Measurements from ENCODE around the gene PZP. TPM values are rescaled to one million over a fixed set of nuclear protein-coding genes. Genes with fewer than 3 reads are reported as not detected.
"Not testable (repeated sequence)": the region's sequence is repeated elsewhere in the genome, so short reads cannot be mapped to it uniquely, and the experiment has no call there.

Gene PZP
- 0.80 TPM for total RNA-seq

DNA sequence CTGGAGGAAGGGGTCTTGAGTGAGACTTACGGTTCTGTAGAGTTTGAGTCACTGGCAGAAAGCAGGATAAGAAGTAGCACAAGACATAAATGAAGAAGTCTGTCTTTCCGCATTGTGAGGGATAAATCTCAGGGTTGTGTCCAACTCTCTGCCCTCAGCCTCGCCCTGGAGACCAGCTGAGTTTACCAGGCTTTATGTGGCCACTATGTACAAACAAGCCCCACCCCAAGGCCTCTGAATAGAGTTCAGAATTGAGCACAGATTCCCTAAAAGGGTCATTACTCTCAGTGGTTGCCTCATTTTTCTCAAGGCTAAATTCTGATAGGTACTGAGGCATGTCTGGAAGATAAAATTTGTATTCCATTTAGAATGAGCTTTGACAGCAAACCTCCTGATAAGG lies at the start of gene PZP:
PZP (minus strand) TSS at position 167 of the 400 bp plus-strand sequence; CDS start at position 113, 54 bp downstream.
- intact Hi-C loops (cut with DNase I): no loop called here
- no peak for DNase-seq (ENCODE audit: low spot score)
- ATAC-seq: no peak

DNA sequence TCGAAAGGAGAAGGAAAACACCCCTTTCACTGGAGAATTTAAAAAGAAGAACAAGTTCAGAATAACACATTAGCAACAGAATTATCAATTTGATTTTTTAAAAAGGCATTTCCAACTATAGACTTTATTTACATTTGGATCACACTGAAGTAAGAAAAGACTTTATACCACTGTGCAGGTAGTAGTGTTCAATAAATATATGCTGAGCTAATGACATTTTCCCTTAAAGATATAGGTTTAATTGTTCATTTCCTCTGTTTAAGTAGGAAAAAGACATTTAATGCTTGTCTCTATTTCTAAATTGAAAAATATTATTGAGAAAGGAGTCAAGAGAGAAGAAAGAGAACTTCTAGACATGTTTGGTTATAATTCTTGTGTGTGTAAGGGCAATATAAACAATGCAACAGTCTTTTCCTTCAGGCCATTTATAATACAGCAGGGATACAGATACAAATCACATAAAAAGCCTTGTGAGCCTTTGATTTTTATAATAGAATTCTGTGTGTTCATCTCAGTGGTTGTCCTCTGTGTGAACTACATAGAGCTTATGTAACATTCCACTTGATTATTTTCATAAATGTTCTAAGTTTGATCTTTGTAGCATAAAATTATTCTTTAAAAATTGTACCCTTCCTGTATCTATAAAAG lies 48.7 kb upstream of the PZP start:
- intact Hi-C loops (cut with DNase I): no loop called here
- ATAC-seq: no peak

DNA sequence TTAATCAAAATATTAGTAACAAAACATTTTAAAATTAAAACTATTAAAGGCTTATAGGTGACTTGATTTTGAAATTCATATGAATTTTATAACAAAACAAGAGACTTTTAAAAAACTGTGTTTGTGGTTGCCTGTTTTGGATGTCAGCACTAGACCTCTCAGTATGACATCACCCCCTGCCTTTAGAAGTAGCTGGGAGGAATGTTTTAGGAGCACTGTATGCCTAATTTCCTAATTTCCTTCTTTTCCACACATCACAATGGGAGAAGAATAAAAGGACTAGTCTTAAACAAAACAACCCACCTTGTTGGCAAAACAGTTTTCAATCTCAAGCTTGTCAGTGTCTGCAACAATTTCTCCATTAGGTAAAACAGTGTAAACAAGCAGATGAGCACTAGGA lies 48.1 kb upstream of the PZP start:
- intact Hi-C loops (cut with DNase I): no loop called here
- ATAC-seq: no peak
- no peak for DNase-seq (ENCODE audit: low spot score)

More for the DNA sequence above, 48.7 kb upstream of the PZP start:
- DNase-seq (ENCODE audit: low spot score): no peak

DNA sequence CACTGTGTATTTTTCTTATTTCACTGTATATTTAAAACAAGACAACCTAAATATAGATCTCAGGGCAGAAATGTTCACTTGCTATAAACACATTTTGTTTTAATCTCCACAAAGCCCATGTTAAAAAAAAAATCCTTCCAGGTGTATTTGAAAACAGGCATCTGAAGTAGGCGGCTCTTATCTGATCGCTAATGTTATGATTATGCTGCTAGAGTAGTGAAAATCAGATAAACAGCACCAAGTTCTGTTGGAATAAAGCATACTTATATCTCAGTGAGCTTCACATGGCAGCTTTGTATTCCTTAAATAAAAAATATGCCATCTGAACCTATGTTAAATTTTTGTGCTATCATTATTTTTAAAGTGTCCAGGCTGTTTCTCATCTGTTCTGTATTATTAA lies 47.6 kb upstream of the PZP start:
- intact Hi-C loops (cut with DNase I): no loop called here
- DNase-seq (ENCODE audit: low spot score) (no peak), ATAC-seq (no peak)

DNA sequence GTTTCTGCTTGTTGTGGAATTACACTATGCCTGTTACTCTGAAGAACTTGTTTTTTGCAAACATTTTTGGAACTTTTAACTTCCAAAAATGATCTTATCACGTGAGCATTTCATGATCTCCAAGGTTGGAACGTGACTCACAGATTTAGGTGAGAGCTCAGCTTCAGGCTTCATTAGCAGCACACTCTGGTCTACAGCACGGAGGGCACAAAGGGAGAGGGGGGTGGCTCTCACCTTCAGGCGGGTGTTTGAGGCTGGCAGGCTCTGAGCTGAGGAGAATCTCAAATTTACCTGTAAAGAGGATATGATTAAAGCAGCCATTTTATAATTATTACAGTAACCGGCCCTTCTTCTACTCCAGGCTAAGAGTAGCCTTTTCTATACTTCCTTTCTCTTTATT lies 45.3 kb upstream of the PZP start:
- DNase-seq (ENCODE audit: low spot score): no peak
- ATAC-seq: no peak
- intact Hi-C loops (cut with DNase I): no loop called here

DNA sequence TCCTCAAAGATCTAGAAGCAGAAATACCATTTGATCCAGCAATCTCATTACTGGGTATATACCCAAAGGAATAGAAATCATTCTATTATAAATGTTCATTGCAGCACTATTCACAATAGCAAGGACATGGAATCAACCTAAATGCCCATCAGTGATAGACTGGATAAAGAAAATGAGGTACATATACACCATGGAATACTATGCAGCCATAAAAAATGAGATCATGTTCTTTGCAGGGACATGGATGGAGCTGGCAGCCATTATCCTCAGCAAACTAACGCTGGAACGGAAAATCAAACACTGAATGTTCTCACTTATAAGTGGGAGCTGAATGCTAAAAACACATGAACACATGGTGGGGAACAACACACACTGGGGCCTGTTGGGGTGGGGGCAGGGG lies 44.6 kb upstream of the PZP start:
- intact Hi-C loops (cut with DNase I); DNase-seq (ENCODE audit: low spot score): not testable (repeated sequence)

DNA sequence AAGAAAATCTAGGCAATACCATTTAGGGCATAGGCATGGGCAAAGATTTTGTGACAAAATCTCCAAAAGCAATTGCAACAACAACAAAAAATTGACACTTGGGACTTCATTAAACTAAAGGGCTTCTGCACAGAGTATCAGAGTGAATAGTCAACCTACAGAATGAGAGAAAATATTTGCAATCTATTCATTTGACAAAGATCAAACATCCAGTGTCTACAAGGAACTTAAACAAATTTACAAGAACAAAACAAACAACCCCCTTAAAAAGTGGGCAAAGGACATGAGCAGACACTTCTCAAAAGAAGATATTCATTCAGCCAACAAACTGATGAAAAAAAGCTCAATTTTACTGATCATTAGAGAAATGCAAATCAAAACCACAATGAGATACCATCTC lies 44.1 kb upstream of the PZP start:
- DNase-seq (ENCODE audit: low spot score): no peak
- intact Hi-C loops (cut with DNase I): no loop called here
- no peak for ATAC-seq

More for the DNA sequence above, 44.6 kb upstream of the PZP start:
- not testable (repeated sequence) for ATAC-seq

DNA sequence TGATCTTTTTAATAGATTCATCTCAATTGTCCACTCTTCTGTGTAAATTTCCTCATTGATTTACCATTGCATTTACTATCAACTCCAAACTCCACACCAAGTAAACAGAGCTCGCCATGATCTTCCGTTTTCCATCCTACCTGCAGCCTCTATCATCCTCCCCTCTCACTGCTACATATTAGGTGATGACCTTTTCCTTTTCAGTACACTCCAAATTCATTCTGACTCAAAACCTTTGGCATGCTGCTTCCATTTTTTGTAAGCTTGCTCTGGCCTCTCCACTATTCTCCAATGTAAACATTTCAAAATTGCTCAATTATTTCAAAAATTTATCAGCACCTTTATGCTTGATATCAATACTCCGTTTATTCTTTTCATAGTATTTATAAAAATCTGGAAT lies 40.2 kb upstream of the PZP start:
- ATAC-seq (no peak), DNase-seq (ENCODE audit: low spot score) (no peak)
- intact Hi-C loops (cut with DNase I): no loop called here

DNA sequence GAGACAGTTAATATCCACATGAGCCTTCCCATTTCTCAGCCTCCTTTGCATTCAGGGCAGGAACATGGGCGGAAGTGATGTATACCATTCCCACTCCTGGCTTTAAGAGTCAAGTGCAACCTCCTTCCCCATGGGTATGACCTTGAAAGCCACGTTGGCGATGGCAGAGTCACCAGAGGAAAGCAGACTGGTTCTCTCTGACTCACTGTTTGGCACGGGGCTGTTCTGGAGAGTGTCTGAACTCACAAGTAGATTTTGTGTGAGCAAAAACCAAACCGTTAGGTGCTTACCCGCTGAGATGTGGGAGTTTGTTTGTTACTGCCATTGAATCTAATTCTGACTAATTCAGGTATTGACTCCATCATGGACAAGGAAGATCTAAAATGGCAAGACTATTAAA lies 36.7 kb upstream of the PZP start:
- ATAC-seq: no peak
- intact Hi-C loops (cut with DNase I): no loop called here

DNA sequence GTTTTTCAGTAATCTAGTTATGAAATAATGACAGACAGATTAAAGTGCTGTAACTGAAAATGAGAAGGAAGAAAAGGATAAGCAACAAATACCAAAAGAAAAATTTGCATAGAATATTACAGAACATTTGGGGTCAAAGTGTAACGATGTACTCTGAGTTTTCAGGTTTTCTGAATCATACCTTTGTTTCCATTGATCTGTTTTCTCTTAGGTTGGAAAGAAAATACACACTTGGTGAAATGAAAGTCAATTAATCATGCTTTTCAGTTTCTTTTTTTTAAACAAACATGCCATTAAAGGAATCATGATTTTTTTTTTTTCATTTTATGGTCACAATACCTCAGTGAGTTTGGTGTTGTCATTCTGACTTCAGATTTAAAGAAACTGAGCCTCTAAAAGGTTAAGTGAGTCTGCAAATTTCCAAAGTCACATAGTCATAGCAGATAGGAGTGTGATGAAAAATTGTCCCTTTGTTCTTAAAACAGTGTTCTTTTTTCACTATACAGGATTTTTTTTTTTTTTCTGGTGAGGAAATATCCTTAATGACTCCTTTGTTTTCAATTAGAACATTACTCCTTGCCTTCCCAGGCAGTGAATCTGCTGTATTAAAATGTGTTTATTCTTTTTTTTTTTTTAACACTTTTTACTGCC lies 35.9 kb upstream of the PZP start:
- DNase-seq (ENCODE audit: low spot score): no peak
- intact Hi-C loops (cut with DNase I): no loop called here
- ATAC-seq: peak; percentile 46

More for the DNA sequence above, 36.7 kb upstream of the PZP start:
- DNase-seq (ENCODE audit: low spot score): no peak

DNA sequence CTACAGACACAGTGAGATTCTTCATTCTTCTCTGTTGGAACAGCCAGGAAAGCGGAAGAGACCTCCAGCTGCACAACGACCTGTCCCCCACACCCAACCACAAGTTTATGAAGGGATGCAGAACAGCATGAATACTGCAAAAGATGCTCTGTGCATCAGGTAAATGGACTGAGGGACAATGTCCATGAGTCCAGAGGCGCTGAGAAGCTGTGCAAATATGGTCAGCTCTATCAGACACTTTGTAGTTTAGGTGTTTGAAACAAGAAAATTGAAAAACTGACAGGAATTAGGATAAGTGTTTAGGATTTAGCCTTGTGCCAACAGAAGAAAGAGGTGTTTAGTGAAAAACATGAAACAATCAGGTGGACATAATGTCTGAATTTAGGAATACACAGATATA lies 33.1 kb upstream of the PZP start:
- intact Hi-C loops (cut with DNase I): no loop called here
- ATAC-seq: no peak
- no peak for DNase-seq (ENCODE audit: low spot score)

DNA sequence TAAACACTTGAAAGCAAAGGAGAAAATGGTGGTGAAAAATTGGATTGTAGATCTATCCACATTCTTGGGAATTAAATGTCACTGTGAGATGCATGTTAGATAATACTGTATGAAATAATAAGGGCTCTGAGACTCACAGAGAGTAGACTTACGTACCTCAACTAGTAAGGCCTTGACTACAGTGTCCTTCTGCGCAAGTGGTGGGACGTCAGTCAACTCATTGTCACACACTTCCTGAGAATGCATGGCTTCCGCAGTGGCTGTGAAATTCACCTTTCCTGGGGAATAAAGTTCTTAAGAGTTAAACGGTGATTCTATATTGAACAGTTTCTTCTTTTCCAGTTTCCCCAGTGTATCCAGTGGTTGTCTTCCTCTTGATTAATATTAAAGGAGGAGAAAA lies 32.6 kb upstream of the PZP start:
- DNase-seq (ENCODE audit: low spot score) (no peak), ATAC-seq (no peak)
- intact Hi-C loops (cut with DNase I): no loop called here

DNA sequence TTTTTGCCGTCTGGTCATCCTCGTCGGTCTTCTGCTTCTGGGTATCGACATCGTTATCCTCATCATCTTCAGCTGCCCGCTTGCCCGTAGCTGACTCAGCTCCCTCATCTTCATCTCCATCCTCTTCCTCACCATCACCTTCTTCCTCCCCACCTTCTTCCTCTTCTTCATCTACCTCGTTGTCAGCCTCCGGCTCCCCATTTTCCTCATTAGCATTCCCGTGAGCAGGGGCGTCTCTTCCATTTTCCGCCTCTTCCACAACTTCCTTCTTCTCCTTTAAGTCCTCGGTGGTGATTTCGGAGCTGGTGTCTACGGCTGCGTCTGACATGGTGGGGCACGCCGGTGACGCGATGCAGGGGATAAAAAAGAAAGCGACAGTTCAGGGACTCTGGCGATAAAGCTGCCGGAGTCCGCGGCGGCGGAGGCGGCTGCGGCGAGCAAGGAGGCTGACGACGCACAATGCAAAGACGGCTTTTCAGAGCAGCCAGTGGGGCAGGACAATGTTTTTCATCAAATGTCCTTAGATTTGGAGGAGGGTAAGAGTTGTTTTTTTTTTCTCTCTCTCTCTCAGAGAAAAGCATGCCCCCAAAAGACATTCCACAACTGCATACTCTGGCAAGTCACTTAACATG lies 31.9 kb upstream of the PZP start:
- peak; percentile 42 for ATAC-seq
- DNase-seq (ENCODE audit: low spot score); intact Hi-C loops (cut with DNase I): not testable (repeated sequence)

DNA sequence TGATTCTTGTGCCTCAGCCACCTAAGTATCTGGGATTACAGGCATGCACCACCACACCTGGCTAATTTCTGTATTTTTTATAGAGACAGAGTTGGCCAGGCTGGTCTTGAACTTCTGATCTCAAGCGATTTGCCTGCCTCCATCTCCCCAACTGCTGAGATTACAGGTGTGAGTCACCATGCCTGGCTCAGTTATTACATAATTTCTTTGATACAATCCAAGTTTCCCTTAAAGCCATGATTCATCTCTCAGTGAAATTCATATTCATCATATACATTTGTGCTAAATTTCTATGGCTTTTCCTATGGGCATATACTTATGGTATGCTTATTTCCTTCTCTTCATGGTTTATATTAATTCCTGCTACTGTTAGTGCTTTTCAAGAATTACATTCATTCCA lies 29.1 kb upstream of the PZP start:
- no peak for DNase-seq (ENCODE audit: low spot score)
- intact Hi-C loops (cut with DNase I): no loop called here

DNA sequence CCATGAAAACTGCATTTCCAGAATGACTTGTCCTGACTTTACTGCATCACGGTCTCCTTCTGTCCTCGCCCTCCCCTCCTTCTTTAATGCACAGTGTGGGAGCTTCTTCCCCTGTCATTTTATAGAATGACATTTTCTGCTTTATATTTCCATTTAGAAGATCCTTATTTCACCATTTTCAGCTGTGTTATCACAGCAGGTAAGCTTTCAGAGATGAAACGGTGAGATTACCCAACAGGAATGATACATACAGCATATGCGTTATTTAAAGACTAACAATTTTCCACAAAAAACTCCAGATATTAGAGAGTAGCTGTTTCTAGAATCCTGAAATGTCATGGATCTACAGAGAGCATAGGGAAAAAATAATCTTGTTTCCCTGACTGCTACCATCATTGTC lies 27.3 kb upstream of the PZP start:
- no peak for ATAC-seq
- intact Hi-C loops (cut with DNase I): no loop called here
- no peak for DNase-seq (ENCODE audit: low spot score)

More for the DNA sequence above, 29.1 kb upstream of the PZP start:
- ATAC-seq: no peak

DNA sequence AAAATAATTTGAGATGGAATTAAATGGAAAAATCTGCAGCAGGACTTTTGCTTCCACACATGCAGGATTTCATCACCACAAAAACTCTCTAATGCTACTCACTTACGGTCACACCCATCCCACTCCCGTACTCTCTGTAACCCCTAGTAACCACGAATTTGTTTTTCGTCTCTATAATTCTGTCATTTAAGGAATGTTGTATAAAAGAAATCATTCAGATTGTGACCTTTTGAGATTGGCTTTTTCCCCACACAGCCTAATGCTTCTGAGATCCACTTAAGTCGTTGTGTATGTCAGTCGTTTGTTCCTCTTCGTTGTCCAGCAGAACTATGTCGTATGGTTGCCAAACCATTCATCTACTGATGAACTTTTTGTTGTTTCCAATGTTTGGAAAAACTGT lies 19.8 kb upstream of the PZP start:
- no peak for DNase-seq (ENCODE audit: low spot score)

DNA sequence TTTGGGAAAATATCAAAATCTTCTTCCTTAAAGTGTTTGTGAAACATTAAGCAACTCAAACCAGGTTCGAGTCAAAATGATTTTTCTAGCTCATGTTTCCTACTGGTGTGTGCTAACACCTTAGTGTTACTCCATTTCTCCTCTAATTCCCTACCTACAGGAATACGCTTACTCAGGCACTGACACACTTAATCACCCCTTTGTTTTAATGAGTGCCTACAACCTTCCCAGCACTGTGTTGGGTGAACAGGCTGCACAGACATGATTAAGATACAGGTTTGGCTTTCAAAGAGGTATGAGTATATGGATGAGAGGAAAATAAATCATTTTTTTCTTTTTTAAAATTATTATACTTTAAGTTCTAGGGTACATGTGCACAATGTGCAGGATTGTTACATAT lies 15.6 kb upstream of the PZP start:
- DNase-seq (ENCODE audit: low spot score) (no peak), ATAC-seq (no peak)
- intact Hi-C loops (cut with DNase I): no loop called here

More for the DNA sequence above, 19.8 kb upstream of the PZP start:
- intact Hi-C loops (cut with DNase I): no loop called here
- ATAC-seq: peak; percentile 77

DNA sequence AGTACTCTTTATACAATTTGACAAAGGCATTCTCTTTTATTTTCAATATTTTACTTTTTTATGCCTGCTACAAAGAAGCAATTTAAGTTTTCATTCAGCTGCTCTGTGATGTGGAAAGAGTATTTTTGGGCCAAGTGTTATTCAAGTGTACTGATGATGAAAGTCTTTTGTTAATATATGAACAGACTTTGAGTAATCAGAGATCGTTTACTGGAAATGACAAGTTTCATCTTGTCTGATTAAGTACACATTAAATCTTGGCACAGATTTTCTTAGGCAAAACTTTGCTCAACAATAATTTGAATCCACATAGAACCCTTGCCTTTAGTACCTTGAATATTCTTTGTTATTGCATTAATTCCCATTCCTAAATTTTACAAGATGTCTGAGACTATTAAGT lies 13.3 kb upstream of the PZP start:
- no peak for DNase-seq (ENCODE audit: low spot score)
- no peak for ATAC-seq
- intact Hi-C loops (cut with DNase I): no loop called here

DNA sequence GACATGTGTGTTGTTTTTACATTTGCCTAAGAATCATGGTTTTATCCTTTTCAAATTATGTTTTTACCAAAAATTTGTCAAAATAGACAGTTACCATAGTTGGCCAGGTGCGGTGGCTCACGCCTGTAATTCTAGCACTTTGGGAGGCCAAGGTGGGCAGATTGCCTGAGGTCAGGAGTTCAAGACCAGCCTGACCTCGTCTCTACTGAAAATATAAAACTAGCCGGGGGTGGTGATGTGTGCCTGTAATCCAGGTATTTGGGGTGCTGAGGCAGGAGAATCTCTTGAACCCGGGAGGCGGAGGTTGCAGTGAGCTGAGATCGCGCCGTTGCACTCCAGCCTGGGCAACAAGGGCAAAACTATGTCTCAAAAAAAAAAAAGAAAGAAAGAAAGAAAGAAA lies 12.8 kb upstream of the PZP start:
- ATAC-seq; DNase-seq (ENCODE audit: low spot score); intact Hi-C loops (cut with DNase I): not testable (repeated sequence)

DNA sequence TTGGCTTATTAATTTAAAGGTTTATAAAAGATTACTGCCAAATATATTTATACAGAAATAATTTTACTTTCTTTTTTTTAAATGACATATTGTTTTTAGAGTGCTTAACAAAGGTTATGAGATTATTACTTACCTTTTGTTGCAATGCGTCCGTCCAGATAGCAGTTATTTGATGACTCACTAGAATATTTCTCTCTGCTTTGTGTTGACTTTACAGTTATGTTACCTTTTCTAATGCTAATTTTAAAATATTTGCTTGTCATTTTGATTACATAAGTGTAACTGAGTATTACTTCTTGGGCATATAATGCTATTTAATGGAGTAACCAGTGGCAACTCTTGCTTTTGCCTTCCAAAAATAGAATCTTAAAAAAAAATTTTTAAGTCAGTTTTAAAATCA lies 6.3 kb upstream of the PZP start:
- no peak for ATAC-seq
- intact Hi-C loops (cut with DNase I): no loop called here
- DNase-seq (ENCODE audit: low spot score): no peak
